ENCODE measurements around the gene DIDO1. TPM values are rescaled to one million over a fixed set of nuclear protein-coding genes. Genes with fewer than 3 reads are reported as not detected.

DIDO1 gene
- total and polyA plus RNA-seq, 2 donors (not counting 1 experiment from before 2014, with no cell fraction given) = 57.6 to 124 TPM

- Histone ChIP-seq H3K27me3 (replicated peaks in 1 of 4; ENCODE audit: control extremely low read depth in 1 of 4, control insufficient read depth in 3 of 4, insufficient read depth in 4 of 4, low read length in 3 of 4) (peaks cover 0 to 9% (median 1%) of the 10 kb centered on the region in 4 experiments), H2AFZ (ENCODE audit: insufficient read depth, low read depth, low read length, poor library complexity, severe bottlenecking) (no peak overlapping the region), H3K79me2 (ENCODE audit: control insufficient read depth, insufficient read depth, low read length) (peaks cover 6% of the 10 kb centered on the region), H4K20me1 (ENCODE audit: control insufficient read depth, insufficient read depth, low read length, poor library complexity, severe bottlenecking) (peaks cover 14% of the 10 kb centered on the region), H3K9me3 (ENCODE audit: control extremely low read depth in 1 of 3, control insufficient read depth in 2 of 3, insufficient read depth in 1 of 3, low read length in 2 of 3) (no peaks in the 10 kb centered on the region), H3K4me2 (replicated peaks; ENCODE audit: low read depth, low read length, poor library complexity, severe bottlenecking) (no peak overlapping the region), H3K9ac (ENCODE audit: low read length) (no peak overlapping the region), H3K27ac (ENCODE audit: low read length in 2 of 2) (no peak overlapping the region), H3K36me3 (replicated peaks in 1 of 2; ENCODE audit: control extremely low read depth in 1 of 2, control insufficient read depth in 1 of 2, extremely low read depth in 1 of 2, insufficient read depth in 2 of 2, low read length in 1 of 2) (peaks cover 0 to 33% of the 10 kb centered on the region in 2 experiments), H3K4me1 (ENCODE audit: control insufficient read depth in 2 of 2, insufficient read depth in 2 of 2, low read length in 2 of 2) (no peaks in the 10 kb centered on the region), H3K4me3 (ENCODE audit: control extremely low read depth in 1 of 5, extremely low read depth in 1 of 5, insufficient read depth in 1 of 5, low read depth in 2 of 5, low read length in 4 of 5) (no peak overlapping the region)
- Mint-ChIP-seq H3K4me1 (peaks cover 3% of the 10 kb centered on the region), H3K27me3 (peaks cover 3% of the 10 kb centered on the region), H3K27ac (no peak overlapping the region), H3K4me3 (no peak overlapping the region), H3K9me3 (ENCODE audit: insufficient read depth) (no peaks in the 10 kb centered on the region)
- intact Hi-C loops (cut with micrococcal nuclease) = no loop called here
- TF ChIP-seq CTCF (IDR thresholded peaks at IDR 0.05) (no peak), EZH2 (IDR thresholded peaks at IDR 0.05; ENCODE audit: borderline replicate concordance, insufficient read depth, low read depth, low read length, poor library complexity, severe bottlenecking) (no peak)
- ChIA-PET POLR2A (interaction anchor here (0.6 to 0.7 kb wide), 2 partner anchors 144 to 207 kb away, joined by 3 read pairs; no protein-coding TSS in a partner anchor), CTCF (no interaction called here)
- DNase-seq = no peak
- 93% methylated on average over 26 of the region's 27 CpGs for WGBS (ENCODE audit: insufficient coverage)
- ATAC-seq (ENCODE audit: low read depth) = no peak
Observed at GRCh38 chr20:62966212-62967148, 40.2 kb upstream of the DIDO1 start.

- intact Hi-C loops (cut with micrococcal nuclease) = no loop called here
- Mint-ChIP-seq H3K4me1 (no peaks in the 10 kb centered on the region), H3K4me3 (no peak overlapping the region), H3K27me3 (no peaks in the 10 kb centered on the region), H3K9me3 (ENCODE audit: insufficient read depth) (no peaks in the 10 kb centered on the region), H3K27ac (no peak overlapping the region)
- 91% methylated on average over 19 of the region's 19 CpGs for WGBS (ENCODE audit: insufficient coverage)
- Histone ChIP-seq H3K9me3 (ENCODE audit: control extremely low read depth in 1 of 3, control insufficient read depth in 2 of 3, insufficient read depth in 1 of 3, low read length in 2 of 3) (no peaks in the 10 kb centered on the region), H3K27ac (ENCODE audit: low read length in 2 of 2) (no peak overlapping the region), H3K36me3 (replicated peaks in 1 of 2; ENCODE audit: control extremely low read depth in 1 of 2, control insufficient read depth in 1 of 2, extremely low read depth in 1 of 2, insufficient read depth in 2 of 2, low read length in 1 of 2) (peaks cover 0 to 37% of the 10 kb centered on the region in 2 experiments), H3K4me2 (replicated peaks; ENCODE audit: low read depth, low read length, poor library complexity, severe bottlenecking) (no peak overlapping the region), H3K79me2 (ENCODE audit: control insufficient read depth, insufficient read depth, low read length) (peaks cover 10% of the 10 kb centered on the region), H3K4me3 (ENCODE audit: control extremely low read depth in 1 of 5, extremely low read depth in 1 of 5, insufficient read depth in 1 of 5, low read depth in 2 of 5, low read length in 4 of 5) (no peak overlapping the region), H4K20me1 (ENCODE audit: control insufficient read depth, insufficient read depth, low read length, poor library complexity, severe bottlenecking) (peaks cover 21% of the 10 kb centered on the region), H3K27me3 (replicated peaks in 1 of 4; ENCODE audit: control extremely low read depth in 1 of 4, control insufficient read depth in 3 of 4, insufficient read depth in 4 of 4, low read length in 3 of 4) (no peaks in the 10 kb centered on the region), H3K4me1 (ENCODE audit: control insufficient read depth in 2 of 2, insufficient read depth in 2 of 2, low read length in 2 of 2) (no peaks in the 10 kb centered on the region), H2AFZ (ENCODE audit: insufficient read depth, low read depth, low read length, poor library complexity, severe bottlenecking) (no peak overlapping the region), H3K9ac (ENCODE audit: low read length) (no peak overlapping the region)
- ATAC-seq (ENCODE audit: low read depth) = no peak
- TF ChIP-seq EZH2 (IDR thresholded peaks at IDR 0.05; ENCODE audit: borderline replicate concordance, insufficient read depth, low read depth, low read length, poor library complexity, severe bottlenecking) (no peak), CTCF (IDR thresholded peaks at IDR 0.05) (no peak)
- ChIA-PET CTCF (interaction anchor here (0.6 to 1.4 kb wide), 3 partner anchors 10 to 67 kb away, joined by 3 read pairs; no protein-coding TSS in a partner anchor), POLR2A (interaction anchor here (1.4 kb wide), 1 partner anchor 11 kb away, joined by 4 read pairs; no protein-coding TSS in a partner anchor)
- no peak for DNase-seq
Observed at GRCh38 chr20:62965363-62965771, 39.1 kb upstream of the DIDO1 start.

Measured in B cell (primary cell).